ENCODE results near the gene C12orf57.

C12orf57 gene

GRCh38 chr12:6925239-6925539, 18.6 kb upstream of the C12orf57 start:
- H3K9me3 ChIP-seq (ENCODE audit: control extremely low read depth in 1 of 5, control insufficient read depth in 4 of 5, insufficient read depth in 2 of 5, low read depth in 1 of 5, low read length in 4 of 5), result no peaks in the 10 kb centered on the region
- no peaks in the 10 kb centered on the region for H3K27me3 ChIP-seq (replicated peaks in 2 of 5; ENCODE audit: control insufficient read depth in 4 of 5, insufficient read depth in 5 of 5, low read length in 4 of 5)
- peaks cover 8 to 65% (median 54%) of the 10 kb centered on the region in 4 experiments for H3K4me1 ChIP-seq (ENCODE audit: control extremely low read depth in 1 of 4, control insufficient read depth in 4 of 4, insufficient read depth in 4 of 4, low read length in 3 of 4)
- no peak for DNase-seq
- H3K4me3 ChIP-seq (ENCODE audit: control insufficient read depth in 1 of 7, extremely low read depth in 1 of 7, insufficient read depth in 4 of 7, low read depth in 2 of 7, low read length in 6 of 7), result no peak overlapping the region
- WGBS (ENCODE audit: insufficient coverage), result 75% methylated on average over 1 of the region's 1 CpG
- H3K36me3 ChIP-seq (ENCODE audit: control insufficient read depth in 4 of 4, insufficient read depth in 4 of 4, low read length in 3 of 4), result peaks cover 0 to 13% (median 5%) of the 10 kb centered on the region in 4 experiments
- CTCF ChIA-PET, result interaction anchor here (0.8 to 9.1 kb wide), 24 partner anchors 8 to 188 kb away, joined by 3 to 124 read pairs (median 8); partner anchors contain the start of genes C12orf57, C1RL, ENO2 and LRRC23
- POLR2A ChIA-PET, result interaction anchor here (1.2 to 1.7 kb wide), 4 partner anchors 12 to 20 kb away, joined by 3 to 15 read pairs (median 5); partner anchors contain the start of genes C12orf57 and RNU7-1
- peak overlapping the region in 1 of 2 experiments; percentile 20 for H3K27ac ChIP-seq (ENCODE audit: insufficient read depth in 1 of 2, low read depth in 1 of 2, low read length in 2 of 2, poor library complexity in 1 of 2, severe bottlenecking in 2 of 2)

GRCh38 chr12:6925540-6926279, 18.1 kb upstream of the C12orf57 start:
- WGBS (ENCODE audit: insufficient coverage), result 69% methylated on average over 5 of the region's 8 CpGs
- Histone ChIP-seq H3K27me3 (replicated peaks in 2 of 5; ENCODE audit: control insufficient read depth in 4 of 5, insufficient read depth in 5 of 5, low read length in 4 of 5) (no peaks in the 10 kb centered on the region), H3K4me1 (ENCODE audit: control extremely low read depth in 1 of 4, control insufficient read depth in 4 of 4, insufficient read depth in 4 of 4, low read length in 3 of 4) (peaks cover 8 to 65% (median 54%) of the 10 kb centered on the region in 4 experiments), H3K36me3 (ENCODE audit: control insufficient read depth in 4 of 4, insufficient read depth in 4 of 4, low read length in 3 of 4) (peaks cover 0 to 13% (median 4%) of the 10 kb centered on the region in 4 experiments), H3K4me3 (ENCODE audit: control insufficient read depth in 1 of 7, extremely low read depth in 1 of 7, insufficient read depth in 4 of 7, low read depth in 2 of 7, low read length in 6 of 7) (no peak overlapping the region), H3K9me3 (ENCODE audit: control extremely low read depth in 1 of 5, control insufficient read depth in 4 of 5, insufficient read depth in 2 of 5, low read depth in 1 of 5, low read length in 4 of 5) (no peaks in the 10 kb centered on the region), H3K27ac (ENCODE audit: insufficient read depth in 1 of 2, low read depth in 1 of 2, low read length in 2 of 2, poor library complexity in 1 of 2, severe bottlenecking in 2 of 2) (peak overlapping the region in 1 of 2 experiments; percentile 20)
- POLR2A ChIA-PET, result interaction anchor here (1.2 to 1.7 kb wide), 4 partner anchors 12 to 19 kb away, joined by 3 to 15 read pairs (median 5); partner anchors contain the start of genes C12orf57 and RNU7-1
- no peak for DNase-seq
- CTCF ChIA-PET, result interaction anchor here (0.5 to 9.1 kb wide), 24 partner anchors 9 to 188 kb away, joined by 3 to 124 read pairs (median 8); partner anchors contain the start of genes C12orf57, C1RL, ENO2 and LRRC23

- ChIA-PET CTCF (interaction anchor here (2.9 to 9.1 kb wide), 6 partner anchors 10 to 186 kb away, joined by 11 to 124 read pairs (median 31); partner anchors contain the start of genes LRRC23 and SPSB2), POLR2A (interaction anchor here (0.6 to 3.0 kb wide), 4 partner anchors 10 to 280 kb away, joined by 3 to 8 read pairs (median 4); partner anchors contain the start of genes C12orf57 and RNU7-1)
- WGBS (ENCODE audit: insufficient coverage), result 0% methylated on average over 35 of the region's 66 CpGs
- Histone ChIP-seq H3K4me3 (ENCODE audit: control insufficient read depth in 1 of 7, extremely low read depth in 1 of 7, insufficient read depth in 4 of 7, low read depth in 2 of 7, low read length in 6 of 7) (peak within 1 kb of the TSS; percentile 67 to 86 (median 78)), H3K9me3 (ENCODE audit: control extremely low read depth in 1 of 5, control insufficient read depth in 4 of 5, insufficient read depth in 2 of 5, low read depth in 1 of 5, low read length in 4 of 5) (no peaks in the 10 kb centered on the region), H3K27me3 (replicated peaks in 2 of 5; ENCODE audit: control insufficient read depth in 4 of 5, insufficient read depth in 5 of 5, low read length in 4 of 5) (no peaks in the 10 kb centered on the region), H3K4me1 (ENCODE audit: control extremely low read depth in 1 of 4, control insufficient read depth in 4 of 4, insufficient read depth in 4 of 4, low read length in 3 of 4) (peaks cover 8 to 61% (median 49%) of the 10 kb centered on the region in 4 experiments), H3K36me3 (ENCODE audit: control insufficient read depth in 4 of 4, insufficient read depth in 4 of 4, low read length in 3 of 4) (peaks cover 0 to 3% (median 0%) of the 10 kb centered on the region in 4 experiments), H3K27ac (ENCODE audit: insufficient read depth in 1 of 2, low read depth in 1 of 2, low read length in 2 of 2, poor library complexity in 1 of 2, severe bottlenecking in 2 of 2) (peak within 1 kb of the TSS; percentile 46 to 77)
- peak in 2 of 3 donors; percentile 58 to 69 for DNase-seq
Observed at GRCh38 chr12:6927379-6928021, 16.3 kb upstream of the C12orf57 start, which contains the start of gene ATN1. Gene ATN1 (plus strand): TSS chr12:6927959. CDS start chr12:6934002, 6,043 bp downstream.

- WGBS (ENCODE audit: insufficient coverage), result 0% methylated on average over 20 of the region's 79 CpGs
- Histone ChIP-seq H3K9me3 (ENCODE audit: control extremely low read depth in 1 of 5, control insufficient read depth in 4 of 5, insufficient read depth in 2 of 5, low read depth in 1 of 5, low read length in 4 of 5) (no peaks in the 10 kb centered on the region), H3K4me3 (ENCODE audit: control insufficient read depth in 1 of 7, extremely low read depth in 1 of 7, insufficient read depth in 4 of 7, low read depth in 2 of 7, low read length in 6 of 7) (peak overlapping the region; percentile 45 to 86 (median 78)), H3K4me1 (ENCODE audit: control extremely low read depth in 1 of 4, control insufficient read depth in 4 of 4, insufficient read depth in 4 of 4, low read length in 3 of 4) (peaks cover 8 to 54% (median 47%) of the 10 kb centered on the region in 4 experiments), H3K27ac (ENCODE audit: insufficient read depth in 1 of 2, low read depth in 1 of 2, low read length in 2 of 2, poor library complexity in 1 of 2, severe bottlenecking in 2 of 2) (peak overlapping the region; percentile 46 to 73), H3K36me3 (ENCODE audit: control insufficient read depth in 4 of 4, insufficient read depth in 4 of 4, low read length in 3 of 4) (no peaks in the 10 kb centered on the region), H3K27me3 (replicated peaks in 2 of 5; ENCODE audit: control insufficient read depth in 4 of 5, insufficient read depth in 5 of 5, low read length in 4 of 5) (no peaks in the 10 kb centered on the region)
- DNase-seq, result no peak
- POLR2A ChIA-PET, result interaction anchor here (0.6 to 3.0 kb wide), 3 partner anchors 9 to 71 kb away, joined by 3 to 8 read pairs (median 5); partner anchors contain the start of genes C12orf57 and RNU7-1
- CTCF ChIA-PET, result interaction anchor here (1.0 to 2.5 kb wide), 3 partner anchors 9 to 25 kb away, joined by 3 to 14 read pairs (median 6); no protein-coding TSS in a partner anchor
Observed at GRCh38 chr12:6928022-6928702, 15.7 kb upstream of the C12orf57 start.

- H3K4me1 ChIP-seq (ENCODE audit: control extremely low read depth in 1 of 4, control insufficient read depth in 4 of 4, insufficient read depth in 4 of 4, low read length in 3 of 4), result peaks cover 8 to 51% (median 46%) of the 10 kb centered on the region in 4 experiments
- no peaks in the 10 kb centered on the region for H3K9me3 ChIP-seq (ENCODE audit: control extremely low read depth in 1 of 5, control insufficient read depth in 4 of 5, insufficient read depth in 2 of 5, low read depth in 1 of 5, low read length in 4 of 5)
- peak overlapping the region; percentile 45 to 84 (median 73) for H3K4me3 ChIP-seq (ENCODE audit: control insufficient read depth in 1 of 7, extremely low read depth in 1 of 7, insufficient read depth in 4 of 7, low read depth in 2 of 7, low read length in 6 of 7)
- H3K36me3 ChIP-seq (ENCODE audit: control insufficient read depth in 4 of 4, insufficient read depth in 4 of 4, low read length in 3 of 4), result peaks cover 0 to 7% (median 2%) of the 10 kb centered on the region in 4 experiments
- WGBS (ENCODE audit: insufficient coverage), result 5% methylated on average over 13 of the region's 19 CpGs
- CTCF ChIA-PET, result interaction anchor here (1.0 to 2.5 kb wide), 5 partner anchors 9 to 57 kb away, joined by 3 to 14 read pairs (median 4); no protein-coding TSS in a partner anchor
- no peaks in the 10 kb centered on the region for H3K27me3 ChIP-seq (replicated peaks in 2 of 5; ENCODE audit: control insufficient read depth in 4 of 5, insufficient read depth in 5 of 5, low read length in 4 of 5)
- POLR2A ChIA-PET, result interaction anchor here (1.5 to 3.0 kb wide), 2 partner anchors 8 to 15 kb away, joined by 5 to 8 read pairs; partner anchors contain the start of genes C12orf57 and RNU7-1
- H3K27ac ChIP-seq (ENCODE audit: insufficient read depth in 1 of 2, low read depth in 1 of 2, low read length in 2 of 2, poor library complexity in 1 of 2, severe bottlenecking in 2 of 2), result peak overlapping the region; percentile 46 to 73
- DNase-seq, result no peak
Observed at GRCh38 chr12:6928703-6929407, 15.0 kb upstream of the C12orf57 start.

Measured in common myeloid progenitor, CD34-positive (primary cell).